Upper lobe of left lung (tissue), 4 donors: Measurements from ENCODE around the gene TTC39A.

ENCODE experiments used
- POLR2A ChIP-seq, 4 donors: fragments of 450-650 bp; IDR thresholded peaks; one replicate each; pipeline ENCODE4 v1.5.1; 2016 to 2017; ENCODE audit warnings: antibody characterized with exemption in 4 of 4, mild to moderate bottlenecking in 2 of 4
- TF ChIP-seq, protein P1 (sequence below), 6 experiments: fragments of 450-650 bp in 4 of 6; fragments of 200-600 bp in 2 of 6; sonication (generic) in 2 of 6; IDR thresholded peaks; one replicate each; pipeline ENCODE4 v1.5.1; 2016 to 2019; ENCODE audit warnings: antibody characterized with exemption in 6 of 6

DNA sequence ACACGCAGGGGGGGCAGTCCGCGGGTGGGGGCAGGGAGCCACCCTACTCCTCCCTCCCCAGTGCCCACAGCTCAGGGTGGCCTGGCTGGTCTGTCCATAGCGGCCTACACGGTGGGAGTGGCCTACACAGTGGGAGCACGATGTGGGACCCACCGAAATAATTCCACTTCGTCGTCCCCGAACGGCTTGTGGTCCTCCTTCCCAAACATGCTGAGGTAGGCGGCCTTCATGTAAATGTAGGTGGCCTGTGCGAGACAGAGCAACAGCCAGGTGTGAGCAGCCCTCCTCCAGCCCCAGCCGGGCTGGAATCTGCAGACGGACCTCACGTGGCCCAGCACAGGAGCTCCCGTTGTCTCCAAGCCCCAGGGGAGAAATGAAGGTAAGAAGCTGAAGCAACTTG is 34.4 kb downstream of the TTC39A start:
- TF ChIP-seq, protein P1, sequence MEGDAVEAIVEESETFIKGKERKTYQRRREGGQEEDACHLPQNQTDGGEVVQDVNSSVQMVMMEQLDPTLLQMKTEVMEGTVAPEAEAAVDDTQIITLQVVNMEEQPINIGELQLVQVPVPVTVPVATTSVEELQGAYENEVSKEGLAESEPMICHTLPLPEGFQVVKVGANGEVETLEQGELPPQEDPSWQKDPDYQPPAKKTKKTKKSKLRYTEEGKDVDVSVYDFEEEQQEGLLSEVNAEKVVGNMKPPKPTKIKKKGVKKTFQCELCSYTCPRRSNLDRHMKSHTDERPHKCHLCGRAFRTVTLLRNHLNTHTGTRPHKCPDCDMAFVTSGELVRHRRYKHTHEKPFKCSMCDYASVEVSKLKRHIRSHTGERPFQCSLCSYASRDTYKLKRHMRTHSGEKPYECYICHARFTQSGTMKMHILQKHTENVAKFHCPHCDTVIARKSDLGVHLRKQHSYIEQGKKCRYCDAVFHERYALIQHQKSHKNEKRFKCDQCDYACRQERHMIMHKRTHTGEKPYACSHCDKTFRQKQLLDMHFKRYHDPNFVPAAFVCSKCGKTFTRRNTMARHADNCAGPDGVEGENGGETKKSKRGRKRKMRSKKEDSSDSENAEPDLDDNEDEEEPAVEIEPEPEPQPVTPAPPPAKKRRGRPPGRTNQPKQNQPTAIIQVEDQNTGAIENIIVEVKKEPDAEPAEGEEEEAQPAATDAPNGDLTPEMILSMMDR (IDR thresholded peaks at IDR 0.05), result no peak
- TF ChIP-seq POLR2A (IDR thresholded peaks at IDR 0.05), result no peak
